ENCODE results near the gene PHLPP1. TPM values are rescaled to one million over a fixed set of nuclear protein-coding genes. Genes with fewer than 3 reads are reported as not detected.

PHLPP1 gene
- total RNA-seq, 1 experiment from 2014 or later, result 14.7 TPM

DNA sequence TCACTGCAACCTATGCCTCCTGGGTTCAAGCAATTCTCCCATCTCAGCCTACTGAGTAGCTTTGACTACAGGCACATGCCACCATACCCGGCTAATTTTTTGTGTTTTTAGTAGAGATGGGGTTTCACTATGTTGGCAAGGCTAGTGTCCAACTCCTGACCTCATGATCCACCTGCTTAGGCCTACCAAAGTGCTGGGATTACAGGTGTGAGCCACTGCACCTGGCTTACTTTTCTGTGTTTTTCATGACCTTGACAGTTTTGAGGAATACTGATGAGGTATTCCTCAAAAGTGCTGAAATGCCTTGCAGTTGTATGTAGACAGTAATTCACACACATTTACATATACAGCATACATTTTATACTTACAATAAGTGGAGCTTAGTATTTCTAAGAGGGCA, 126.1 kb downstream of the PHLPP1 start:
- Histone ChIP-seq H3K27ac (ENCODE audit: low read depth, low read length) (no peak overlapping the region), H3K79me2 (ENCODE audit: insufficient read depth, low read length) (no peaks in the 10 kb centered on the region), H3K9me3 (ENCODE audit: control insufficient read depth in 1 of 2, insufficient read depth in 1 of 2, low read depth in 1 of 2, low read length in 2 of 2) (no peaks in the 10 kb centered on the region), H3K4me3 (replicated peaks in 1 of 2; ENCODE audit: low read depth in 1 of 2, low read length in 2 of 2) (no peak overlapping the region), H3K4me1 (ENCODE audit: control insufficient read depth in 1 of 2, insufficient read depth in 2 of 2, low read length in 2 of 2) (no peaks in the 10 kb centered on the region), H3K9me2 (ENCODE audit: insufficient read depth) (no peaks in the 10 kb centered on the region), H4K20me1 (ENCODE audit: insufficient read depth) (no peaks in the 10 kb centered on the region), H3K36me3 (ENCODE audit: control insufficient read depth in 1 of 2, insufficient read depth in 2 of 2, low read length in 2 of 2) (no peaks in the 10 kb centered on the region), H3K4me2 (ENCODE audit: low read length) (no peak overlapping the region), H3K27me3 (ENCODE audit: insufficient read depth, low read length) (no peaks in the 10 kb centered on the region), H3K9ac (ENCODE audit: low read length) (no peak overlapping the region), H2AFZ (ENCODE audit: low read depth, low read length, poor library complexity, severe bottlenecking) (no peak overlapping the region)
- BruUV-seq (replicated peaks), result no TSS peak
- ChIA-PET RAD21 (ENCODE audit: low non-redundant PET in 1 of 2, low total read pairs in 2 of 2, uncharacterized antibody in 2 of 2, unreplicated experiment in 2 of 2) (no interaction called here), POLR2A (no interaction called here), CTCF (no interaction called here)
- TF ChIP-seq CEBPB (IDR thresholded peaks at IDR 0.05; ENCODE audit: low read depth) (no peak), TCF7L2 (IDR thresholded peaks at IDR 0.05; ENCODE audit: borderline replicate concordance, extremely low read depth, insufficient read depth, insufficient read length) (no peak), EZH2phosphoT487 (IDR thresholded peaks at IDR 0.05; ENCODE audit: borderline replicate concordance) (no peak), SIN3A (IDR thresholded peaks at IDR 0.05; ENCODE audit: low read depth) (no peak), SRF (IDR thresholded peaks at IDR 0.05; ENCODE audit: low read depth) (no peak), ELF1 (IDR thresholded peaks at IDR 0.05; ENCODE audit: borderline replicate concordance, low read depth) (no peak), RAD21 (IDR thresholded peaks at IDR 0.05; ENCODE audit: low read depth) (no peak), EGR1 (IDR thresholded peaks at IDR 0.05; ENCODE audit: low read depth) (no peak), EZH2 (IDR thresholded peaks at IDR 0.05) (no peak), JUND (IDR thresholded peaks at IDR 0.05) (no peak), YY1 (IDR thresholded peaks at IDR 0.05; ENCODE audit: extremely low read depth, insufficient replicate concordance, low read depth, low read length) (no peak), POLR2AphosphoS5 (IDR thresholded peaks at IDR 0.05; ENCODE audit: low read depth, low read length) (no peak), POLR2A (IDR thresholded peaks at IDR 0.05; ENCODE audit: borderline replicate concordance, extremely low read depth, insufficient read depth, insufficient read length) (no peak), CBX3 (IDR thresholded peaks at IDR 0.05; ENCODE audit: low read depth) (no peak), FOSL1 (IDR thresholded peaks at IDR 0.05; ENCODE audit: low read depth) (no peak), SP1 (IDR thresholded peaks at IDR 0.05; ENCODE audit: low read depth) (no peak)
- TF ChIP-seq, protein P1, sequence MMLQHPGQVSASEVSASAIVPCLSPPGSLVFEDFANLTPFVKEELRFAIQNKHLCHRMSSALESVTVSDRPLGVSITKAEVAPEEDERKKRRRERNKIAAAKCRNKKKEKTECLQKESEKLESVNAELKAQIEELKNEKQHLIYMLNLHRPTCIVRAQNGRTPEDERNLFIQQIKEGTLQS (IDR thresholded peaks at IDR 0.05), result no peak
- TF ChIP-seq, protein P2, sequence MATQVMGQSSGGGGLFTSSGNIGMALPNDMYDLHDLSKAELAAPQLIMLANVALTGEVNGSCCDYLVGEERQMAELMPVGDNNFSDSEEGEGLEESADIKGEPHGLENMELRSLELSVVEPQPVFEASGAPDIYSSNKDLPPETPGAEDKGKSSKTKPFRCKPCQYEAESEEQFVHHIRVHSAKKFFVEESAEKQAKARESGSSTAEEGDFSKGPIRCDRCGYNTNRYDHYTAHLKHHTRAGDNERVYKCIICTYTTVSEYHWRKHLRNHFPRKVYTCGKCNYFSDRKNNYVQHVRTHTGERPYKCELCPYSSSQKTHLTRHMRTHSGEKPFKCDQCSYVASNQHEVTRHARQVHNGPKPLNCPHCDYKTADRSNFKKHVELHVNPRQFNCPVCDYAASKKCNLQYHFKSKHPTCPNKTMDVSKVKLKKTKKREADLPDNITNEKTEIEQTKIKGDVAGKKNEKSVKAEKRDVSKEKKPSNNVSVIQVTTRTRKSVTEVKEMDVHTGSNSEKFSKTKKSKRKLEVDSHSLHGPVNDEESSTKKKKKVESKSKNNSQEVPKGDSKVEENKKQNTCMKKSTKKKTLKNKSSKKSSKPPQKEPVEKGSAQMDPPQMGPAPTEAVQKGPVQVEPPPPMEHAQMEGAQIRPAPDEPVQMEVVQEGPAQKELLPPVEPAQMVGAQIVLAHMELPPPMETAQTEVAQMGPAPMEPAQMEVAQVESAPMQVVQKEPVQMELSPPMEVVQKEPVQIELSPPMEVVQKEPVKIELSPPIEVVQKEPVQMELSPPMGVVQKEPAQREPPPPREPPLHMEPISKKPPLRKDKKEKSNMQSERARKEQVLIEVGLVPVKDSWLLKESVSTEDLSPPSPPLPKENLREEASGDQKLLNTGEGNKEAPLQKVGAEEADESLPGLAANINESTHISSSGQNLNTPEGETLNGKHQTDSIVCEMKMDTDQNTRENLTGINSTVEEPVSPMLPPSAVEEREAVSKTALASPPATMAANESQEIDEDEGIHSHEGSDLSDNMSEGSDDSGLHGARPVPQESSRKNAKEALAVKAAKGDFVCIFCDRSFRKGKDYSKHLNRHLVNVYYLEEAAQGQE (IDR thresholded peaks at IDR 0.05; ENCODE audit: low read depth), result no peak
- TF ChIP-seq, protein P3, sequence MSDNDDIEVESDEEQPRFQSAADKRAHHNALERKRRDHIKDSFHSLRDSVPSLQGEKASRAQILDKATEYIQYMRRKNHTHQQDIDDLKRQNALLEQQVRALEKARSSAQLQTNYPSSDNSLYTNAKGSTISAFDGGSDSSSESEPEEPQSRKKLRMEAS (IDR thresholded peaks at IDR 0.05), result no peak
- TF ChIP-seq, protein P4, sequence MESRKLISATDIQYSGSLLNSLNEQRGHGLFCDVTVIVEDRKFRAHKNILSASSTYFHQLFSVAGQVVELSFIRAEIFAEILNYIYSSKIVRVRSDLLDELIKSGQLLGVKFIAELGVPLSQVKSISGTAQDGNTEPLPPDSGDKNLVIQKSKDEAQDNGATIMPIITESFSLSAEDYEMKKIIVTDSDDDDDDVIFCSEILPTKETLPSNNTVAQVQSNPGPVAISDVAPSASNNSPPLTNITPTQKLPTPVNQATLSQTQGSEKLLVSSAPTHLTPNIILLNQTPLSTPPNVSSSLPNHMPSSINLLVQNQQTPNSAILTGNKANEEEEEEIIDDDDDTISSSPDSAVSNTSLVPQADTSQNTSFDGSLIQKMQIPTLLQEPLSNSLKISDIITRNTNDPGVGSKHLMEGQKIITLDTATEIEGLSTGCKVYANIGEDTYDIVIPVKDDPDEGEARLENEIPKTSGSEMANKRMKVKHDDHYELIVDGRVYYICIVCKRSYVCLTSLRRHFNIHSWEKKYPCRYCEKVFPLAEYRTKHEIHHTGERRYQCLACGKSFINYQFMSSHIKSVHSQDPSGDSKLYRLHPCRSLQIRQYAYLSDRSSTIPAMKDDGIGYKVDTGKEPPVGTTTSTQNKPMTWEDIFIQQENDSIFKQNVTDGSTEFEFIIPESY (IDR thresholded peaks at IDR 0.05; ENCODE audit: extremely low read depth, insufficient replicate concordance, low read length), result no peak
- ATAC-seq (no peak), DNase-seq (ENCODE audit: low read depth, low spot score) (no peak)
- intact Hi-C loops (cut with micrococcal nuclease), result no loop called here

All from HCT116 (cell line).